ENCODE results near the gene MAMSTR.

The MAMSTR gene

DNA sequence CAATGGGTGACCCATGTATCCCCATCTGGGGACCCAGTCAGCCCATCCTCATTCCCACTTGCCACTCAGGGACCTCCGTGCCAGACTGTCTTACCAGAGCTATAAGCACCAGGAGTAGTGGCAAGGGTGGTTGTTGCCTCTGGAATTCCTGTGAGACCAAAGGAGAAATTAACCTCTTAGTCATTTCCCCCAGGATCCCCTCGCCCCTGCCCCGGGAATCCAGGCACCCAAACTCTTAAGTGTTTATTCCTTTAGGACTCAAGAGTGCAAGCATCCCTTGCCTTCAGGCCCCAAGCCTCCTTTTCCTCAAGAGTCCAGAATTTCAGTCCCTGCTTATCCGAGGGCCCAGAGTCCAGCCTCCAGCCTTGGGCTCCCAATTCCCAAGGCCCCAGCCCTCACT, 55.9 kb downstream of the MAMSTR start:
- DNase-seq (ENCODE audit: low read depth), result no peak

Measured in T-helper 22 cell (primary cell).